Thyroid gland (tissue), 4 donors: Measurements from ENCODE around the gene PMEPA1.

ENCODE experiments used
- CTCF ChIP-seq, 6 experiments: fragments of 200-600 bp in 3 of 6; fragments of 450-650 bp in 3 of 6; sonication (generic) in 3 of 6; IDR thresholded peaks; one replicate each; pipeline ENCODE4 v1.5.1; 2016 to 2019; ENCODE audit warnings: antibody characterized with exemption in 6 of 6, mild to moderate bottlenecking in 2 of 6, inconsistent platforms in 1 of 6, moderate library complexity in 1 of 6
- POLR2A ChIP-seq, 2 donors: fragments of 450-650 bp; IDR thresholded peaks; one replicate each; pipeline ENCODE4 v1.6.1; 2017; ENCODE audit warnings: antibody characterized with exemption in 2 of 2, mild to moderate bottlenecking in 2 of 2, moderate library complexity in 1 of 2

DNA sequence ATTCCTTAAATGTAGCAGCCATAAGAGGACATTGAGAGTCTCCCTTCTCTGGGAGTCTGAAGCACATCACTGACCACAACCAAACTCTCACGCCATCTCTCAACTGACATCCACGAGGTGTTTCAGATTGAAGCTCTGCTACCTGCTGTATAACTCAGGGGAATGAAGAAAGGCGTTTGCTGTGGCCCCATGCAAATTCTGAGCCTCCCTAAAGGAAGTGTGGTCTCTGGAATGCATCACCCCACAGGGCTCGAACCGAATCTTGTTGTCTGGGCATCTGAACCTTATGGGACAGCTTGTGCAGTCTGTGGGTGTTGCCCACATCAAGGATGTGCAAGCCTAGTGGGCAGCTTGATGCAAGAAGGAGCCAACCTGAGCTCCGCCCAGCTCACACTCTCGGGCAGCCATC is 10.9 kb downstream of the PMEPA1 start:
- no peak for TF ChIP-seq CTCF (IDR thresholded peaks at IDR 0.05)
- no peak for TF ChIP-seq POLR2A (IDR thresholded peaks at IDR 0.05)
